COLO668 (cell line): Measurements from ENCODE around the gene ADAMTS18.

Source experiments
- DNase-seq: peaks from one replicate; lab custom pipeline; 2025; ENCODE audit not compliant: unreplicated experiment; lab: John Stamatoyannopoulos, UW

Gene ADAMTS18

GRCh38 chr16:77331802-77332586, 102.8 kb downstream of the ADAMTS18 start:
- no peak for DNase-seq

GRCh38 chr16:77331043-77331442, 103.8 kb downstream of the ADAMTS18 start:
- DNase-seq = no peak

- no peak for DNase-seq
Measured at GRCh38 chr16:77330332-77331042, 104.3 kb downstream of the ADAMTS18 start.

GRCh38 chr16:77328768-77329167, 106.1 kb downstream of the ADAMTS18 start:
- no peak for DNase-seq

GRCh38 chr16:77328274-77328673, 106.6 kb downstream of the ADAMTS18 start:
- DNase-seq = no peak

GRCh38 chr16:77327717-77328116, 107.1 kb downstream of the ADAMTS18 start:
- DNase-seq = no peak

GRCh38 chr16:77324729-77325128, 110.1 kb downstream of the ADAMTS18 start:
- DNase-seq = no peak

- no peak for DNase-seq
Measured at GRCh38 chr16:77323695-77324094, 111.1 kb downstream of the ADAMTS18 start.

GRCh38 chr16:77322757-77323156, 112.1 kb downstream of the ADAMTS18 start:
- DNase-seq = peak; percentile 69

- no peak for DNase-seq
Measured at GRCh38 chr16:77317059-77317458, 117.8 kb downstream of the ADAMTS18 start.

- DNase-seq = no peak
Measured at GRCh38 chr16:77310877-77311276, 124.0 kb downstream of the ADAMTS18 start.

- peak; percentile 23 for DNase-seq
Measured at GRCh38 chr16:77308163-77308561, 126.7 kb downstream of the ADAMTS18 start.

- no peak for DNase-seq
Measured at GRCh38 chr16:77307426-77308162, 127.2 kb downstream of the ADAMTS18 start.

GRCh38 chr16:77306075-77306474, 128.8 kb downstream of the ADAMTS18 start:
- DNase-seq = no peak

- no peak for DNase-seq
Measured at GRCh38 chr16:77304877-77305276, 130.0 kb downstream of the ADAMTS18 start.

GRCh38 chr16:77304134-77304533, 130.7 kb downstream of the ADAMTS18 start:
- no peak for DNase-seq

- DNase-seq = no peak
Measured at GRCh38 chr16:77302674-77303073, 132.2 kb downstream of the ADAMTS18 start.

GRCh38 chr16:77302249-77302648, 132.6 kb downstream of the ADAMTS18 start:
- DNase-seq = no peak

- DNase-seq = no peak
Measured at GRCh38 chr16:77300256-77300655, 134.6 kb downstream of the ADAMTS18 start.

- no peak for DNase-seq
Measured at GRCh38 chr16:77299395-77299794, 135.4 kb downstream of the ADAMTS18 start.

GRCh38 chr16:77298418-77299360, 136.1 kb downstream of the ADAMTS18 start:
- no peak for DNase-seq
